ENCODE measurements around the gene CHI3L2. TPM values are rescaled to one million over a fixed set of nuclear protein-coding genes. Genes with fewer than 3 reads are reported as not detected.

The CHI3L2 gene
- total RNA-seq, 1 donor from 2014 or later = not detected

DNA sequence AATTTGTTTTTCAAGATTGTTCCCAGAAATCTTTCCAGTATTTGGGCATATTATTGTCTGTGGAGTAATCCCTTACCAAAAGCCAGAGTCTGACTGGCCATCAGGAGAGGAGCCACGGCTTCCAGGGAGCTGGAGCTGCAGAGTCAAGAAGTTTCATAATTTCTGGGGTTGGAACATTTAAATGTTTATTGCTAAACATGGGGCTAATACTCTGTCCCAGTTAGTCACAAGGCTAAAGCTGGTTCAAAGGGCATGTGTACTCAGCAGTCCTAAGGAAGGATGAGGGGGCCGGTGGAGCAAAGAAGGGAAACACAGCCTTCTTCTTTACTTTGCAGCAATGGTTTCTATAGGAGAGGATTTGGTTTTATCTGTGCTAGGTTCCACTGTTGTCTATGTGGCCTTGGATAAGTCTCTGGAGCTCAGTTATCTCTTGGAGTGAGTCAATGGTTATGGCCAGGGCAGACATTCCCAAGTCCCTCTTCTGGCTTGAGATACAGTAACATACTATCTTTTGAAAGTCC is 36.5 kb upstream of the CHI3L2 start:
- no peak overlapping the region for H3K4me3 Mint-ChIP-seq (ENCODE audit: low read depth)
- H3K4me1 Mint-ChIP-seq (ENCODE audit: low read depth) = peaks cover 13% of the 10 kb centered on the region
- H3K27me3 Mint-ChIP-seq = no peaks in the 10 kb centered on the region
- TF ChIP-seq, protein P1, sequence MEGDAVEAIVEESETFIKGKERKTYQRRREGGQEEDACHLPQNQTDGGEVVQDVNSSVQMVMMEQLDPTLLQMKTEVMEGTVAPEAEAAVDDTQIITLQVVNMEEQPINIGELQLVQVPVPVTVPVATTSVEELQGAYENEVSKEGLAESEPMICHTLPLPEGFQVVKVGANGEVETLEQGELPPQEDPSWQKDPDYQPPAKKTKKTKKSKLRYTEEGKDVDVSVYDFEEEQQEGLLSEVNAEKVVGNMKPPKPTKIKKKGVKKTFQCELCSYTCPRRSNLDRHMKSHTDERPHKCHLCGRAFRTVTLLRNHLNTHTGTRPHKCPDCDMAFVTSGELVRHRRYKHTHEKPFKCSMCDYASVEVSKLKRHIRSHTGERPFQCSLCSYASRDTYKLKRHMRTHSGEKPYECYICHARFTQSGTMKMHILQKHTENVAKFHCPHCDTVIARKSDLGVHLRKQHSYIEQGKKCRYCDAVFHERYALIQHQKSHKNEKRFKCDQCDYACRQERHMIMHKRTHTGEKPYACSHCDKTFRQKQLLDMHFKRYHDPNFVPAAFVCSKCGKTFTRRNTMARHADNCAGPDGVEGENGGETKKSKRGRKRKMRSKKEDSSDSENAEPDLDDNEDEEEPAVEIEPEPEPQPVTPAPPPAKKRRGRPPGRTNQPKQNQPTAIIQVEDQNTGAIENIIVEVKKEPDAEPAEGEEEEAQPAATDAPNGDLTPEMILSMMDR (IDR thresholded peaks at IDR 0.05; ENCODE audit: unreplicated experiment) = no peak
- H3K36me3 Mint-ChIP-seq (ENCODE audit: insufficient read depth) = peaks cover 19% of the 10 kb centered on the region
- H3K9me3 Mint-ChIP-seq (ENCODE audit: low read depth) = no peaks in the 10 kb centered on the region
- no peak for DNase-seq (ENCODE audit: low spot score, unreplicated experiment)
- no peak overlapping the region for H3K27ac Mint-ChIP-seq

DNA sequence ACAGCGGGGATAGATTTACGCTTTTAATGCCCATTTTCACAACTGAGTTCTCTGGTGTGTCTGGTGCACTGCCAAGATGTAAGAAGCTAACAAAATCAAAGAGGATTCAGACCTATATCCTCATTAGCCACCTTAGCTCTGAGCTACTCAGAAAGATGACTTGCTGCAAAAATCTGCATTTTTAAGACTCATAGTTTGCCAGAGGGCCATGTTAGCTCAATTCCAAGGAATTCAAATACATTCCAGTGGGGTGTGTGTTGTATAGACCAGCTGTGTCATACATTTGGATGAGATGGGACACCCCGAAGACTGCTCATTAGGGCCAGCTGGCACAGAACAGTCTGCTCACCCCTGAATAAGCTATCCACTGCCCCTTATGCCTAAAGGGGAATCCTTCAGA is 36.0 kb upstream of the CHI3L2 start:
- Mint-ChIP-seq H3K4me3 (ENCODE audit: low read depth) (no peak overlapping the region), H3K4me1 (ENCODE audit: low read depth) (peaks cover 13% of the 10 kb centered on the region), H3K27ac (no peak overlapping the region), H3K27me3 (peaks cover 3% of the 10 kb centered on the region), H3K36me3 (ENCODE audit: insufficient read depth) (peaks cover 19% of the 10 kb centered on the region), H3K9me3 (ENCODE audit: low read depth) (no peaks in the 10 kb centered on the region)
- TF ChIP-seq, protein P1 (IDR thresholded peaks at IDR 0.05; ENCODE audit: unreplicated experiment) = no peak
- no peak for DNase-seq (ENCODE audit: low spot score, unreplicated experiment)

DNA sequence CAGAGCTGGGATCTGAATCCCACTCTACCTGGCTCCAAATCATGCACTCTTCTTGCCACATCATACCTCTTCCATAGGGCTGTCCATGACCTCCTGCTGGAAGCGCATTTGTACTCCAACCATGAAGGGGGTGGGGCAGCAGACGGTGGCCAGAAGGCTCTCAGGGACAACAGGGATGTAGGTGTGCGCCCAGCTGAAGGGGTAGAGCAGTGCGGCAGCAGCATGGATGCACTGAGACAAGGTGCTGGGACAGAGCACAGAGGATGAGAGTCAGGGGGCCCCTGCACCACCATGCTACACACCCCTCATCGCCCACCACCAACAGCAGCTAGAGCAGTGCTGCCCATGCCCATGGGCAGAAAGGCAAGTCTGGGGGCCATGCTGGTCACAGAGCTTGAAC is 35.4 kb upstream of the CHI3L2 start:
- Mint-ChIP-seq H3K27me3 (peaks cover 4% of the 10 kb centered on the region), H3K27ac (no peak overlapping the region), H3K4me1 (ENCODE audit: low read depth) (peaks cover 13% of the 10 kb centered on the region), H3K36me3 (ENCODE audit: insufficient read depth) (peaks cover 15% of the 10 kb centered on the region), H3K9me3 (ENCODE audit: low read depth) (no peaks in the 10 kb centered on the region), H3K4me3 (ENCODE audit: low read depth) (no peak overlapping the region)
- TF ChIP-seq, protein P1 (IDR thresholded peaks at IDR 0.05; ENCODE audit: unreplicated experiment) = no peak
- no peak for DNase-seq (ENCODE audit: low spot score, unreplicated experiment)

DNA sequence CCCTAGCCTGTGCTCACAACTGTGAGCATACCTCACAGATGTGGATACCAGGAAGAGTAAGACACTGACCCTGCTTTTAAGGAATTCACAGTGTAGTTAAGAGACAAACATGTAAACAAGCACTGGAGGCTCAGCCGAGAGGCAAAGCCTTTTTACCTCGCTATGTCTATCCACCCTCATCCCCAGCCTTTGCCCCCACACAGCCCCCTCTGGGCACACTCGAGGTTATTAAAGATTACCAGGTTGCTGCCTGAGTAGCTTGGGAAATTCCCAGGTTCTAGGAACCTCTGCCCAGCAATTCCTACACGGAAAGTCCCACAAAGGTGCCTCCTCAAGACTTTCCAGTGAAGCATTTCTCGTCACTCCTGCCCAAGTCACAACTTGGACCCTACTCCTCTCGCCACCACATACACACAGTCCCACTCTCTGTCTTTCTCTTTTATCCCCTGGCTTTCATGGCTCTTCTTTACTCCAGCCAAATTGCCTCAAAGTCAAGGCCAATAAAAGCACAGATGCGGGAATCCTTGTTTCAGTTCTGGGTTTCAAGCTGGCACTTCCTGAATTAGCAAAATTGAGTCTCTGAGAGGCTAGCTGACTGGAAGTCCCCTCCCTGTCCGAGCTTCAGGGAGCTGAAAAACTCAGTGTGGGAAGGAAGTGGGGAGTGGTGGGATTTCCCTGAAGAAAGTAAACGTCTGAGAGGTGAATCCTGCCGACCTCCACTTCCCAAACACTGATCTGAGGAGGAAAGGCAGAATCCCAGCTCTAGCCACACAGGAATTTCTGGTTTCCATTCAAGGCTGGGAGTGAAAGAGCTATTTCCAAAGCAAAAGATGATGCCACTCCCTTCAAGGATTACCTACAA is 34.6 kb upstream of the CHI3L2 start:
- H3K27ac Mint-ChIP-seq = peak overlapping the region; percentile 4
- H3K4me3 Mint-ChIP-seq (ENCODE audit: low read depth) = no peak overlapping the region
- peaks cover 4% of the 10 kb centered on the region for H3K27me3 Mint-ChIP-seq
- no peaks in the 10 kb centered on the region for H3K9me3 Mint-ChIP-seq (ENCODE audit: low read depth)
- peaks cover 12% of the 10 kb centered on the region for H3K36me3 Mint-ChIP-seq (ENCODE audit: insufficient read depth)
- TF ChIP-seq, protein P1 (IDR thresholded peaks at IDR 0.05; ENCODE audit: unreplicated experiment) = no peak
- H3K4me1 Mint-ChIP-seq (ENCODE audit: low read depth) = peaks cover 13% of the 10 kb centered on the region
- DNase-seq (ENCODE audit: low spot score, unreplicated experiment) = no peak

DNA sequence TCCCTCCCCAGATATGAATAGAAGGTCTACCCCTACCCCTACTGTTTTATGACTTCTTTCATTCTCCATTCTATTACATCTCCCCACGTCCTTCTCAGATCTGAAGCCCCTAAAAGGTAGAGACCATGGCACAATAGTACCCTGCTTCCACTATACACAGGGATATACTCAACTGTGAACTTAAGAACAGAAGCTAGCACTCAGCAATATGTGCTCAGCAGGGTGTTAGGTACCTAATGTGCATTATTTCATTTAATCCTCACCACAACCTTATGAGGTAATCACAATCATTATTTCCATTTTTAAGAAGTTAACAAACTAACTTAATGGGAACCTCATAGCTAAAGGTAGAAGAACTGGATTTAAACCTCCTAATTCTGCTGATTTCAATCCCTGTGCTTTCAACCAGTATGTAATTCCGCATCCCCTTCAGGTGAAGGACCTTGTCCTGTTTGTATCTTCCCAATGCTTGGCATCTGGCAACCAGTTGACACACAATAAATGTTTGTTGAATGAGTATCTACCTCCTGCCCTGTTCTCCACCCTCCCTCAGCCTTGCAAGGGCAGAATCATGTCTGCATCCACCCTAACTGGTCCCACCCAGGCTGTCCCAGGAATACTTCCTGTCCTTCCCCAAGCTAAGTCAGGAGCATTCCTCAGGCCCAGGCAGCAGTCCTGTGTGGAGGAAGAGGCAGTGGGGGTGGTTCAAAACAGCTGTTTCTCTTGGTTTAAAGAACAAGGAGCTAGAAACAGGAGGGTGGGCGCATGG is 33.6 kb upstream of the CHI3L2 start:
- Mint-ChIP-seq H3K4me1 (ENCODE audit: low read depth) (peaks cover 14% of the 10 kb centered on the region), H3K36me3 (ENCODE audit: insufficient read depth) (peaks cover 7% of the 10 kb centered on the region), H3K9me3 (ENCODE audit: low read depth) (no peaks in the 10 kb centered on the region), H3K4me3 (ENCODE audit: low read depth) (no peak overlapping the region), H3K27me3 (peaks cover 4% of the 10 kb centered on the region), H3K27ac (no peak overlapping the region)
- TF ChIP-seq, protein P1 (IDR thresholded peaks at IDR 0.05; ENCODE audit: unreplicated experiment) = no peak
- no peak for DNase-seq (ENCODE audit: low spot score, unreplicated experiment)
